Activated naive CD4-positive, alpha-beta T cell treated with anti-CD3 and anti-CD28 coated beads, Interleukin-2, amount 50 U/mL, for 24 hours (primary cell): ENCODE measurements around the gene TAF11L4.
"Not testable (repeated sequence)": the region's sequence is repeated elsewhere in the genome, so short reads cannot be mapped to it uniquely, and the experiment has no call there.

Experiments
- H3K27ac Mint-ChIP-seq: one replicate; pipeline ENCODE4 v1.8.0; 2021; ENCODE audit warnings: mild to moderate bottlenecking, mixed read lengths
- H3K27me3 Mint-ChIP-seq: one replicate; pipeline ENCODE4 v1.8.0; 2021; ENCODE audit warnings: mixed read lengths
- H3K36me3 Mint-ChIP-seq: one replicate; pipeline ENCODE4 v1.8.0; 2021; ENCODE audit warnings: mixed read lengths
- H3K4me1 Mint-ChIP-seq: one replicate; pipeline ENCODE4 v1.8.0; 2021; ENCODE audit warnings: mixed read lengths
- H3K4me3 Mint-ChIP-seq: one replicate; pipeline ENCODE4 v1.8.0; 2021; ENCODE audit warnings: mild to moderate bottlenecking, mixed read lengths
- H3K9me3 Mint-ChIP-seq: one replicate; pipeline ENCODE4 v1.8.0; 2021; ENCODE audit warnings: mixed read lengths

TAF11L4 gene

DNA sequence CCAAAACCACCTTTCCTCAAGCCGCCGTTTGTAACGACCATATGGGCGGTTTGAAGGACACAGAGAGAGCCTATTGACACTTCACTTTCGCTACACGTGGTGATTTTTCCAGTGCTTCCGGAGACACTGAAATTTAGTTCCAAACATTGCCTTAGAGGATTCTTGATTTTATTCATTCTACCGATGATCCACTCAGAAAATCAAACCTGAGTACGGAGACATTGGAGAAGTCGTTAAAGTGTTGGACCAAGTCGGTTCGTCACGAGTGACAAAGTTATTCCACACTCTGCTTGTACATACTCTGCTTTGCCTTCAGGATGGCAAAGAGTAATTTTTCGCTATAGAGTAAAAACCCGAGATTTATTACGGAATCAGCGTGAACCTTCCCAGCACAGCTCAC, 4.9 kb downstream of the TAF11L4 start:
- not testable (repeated sequence) for H3K9me3 Mint-ChIP-seq, H3K4me1 Mint-ChIP-seq, H3K27ac Mint-ChIP-seq, H3K36me3 Mint-ChIP-seq, H3K27me3 Mint-ChIP-seq, H3K4me3 Mint-ChIP-seq

DNA sequence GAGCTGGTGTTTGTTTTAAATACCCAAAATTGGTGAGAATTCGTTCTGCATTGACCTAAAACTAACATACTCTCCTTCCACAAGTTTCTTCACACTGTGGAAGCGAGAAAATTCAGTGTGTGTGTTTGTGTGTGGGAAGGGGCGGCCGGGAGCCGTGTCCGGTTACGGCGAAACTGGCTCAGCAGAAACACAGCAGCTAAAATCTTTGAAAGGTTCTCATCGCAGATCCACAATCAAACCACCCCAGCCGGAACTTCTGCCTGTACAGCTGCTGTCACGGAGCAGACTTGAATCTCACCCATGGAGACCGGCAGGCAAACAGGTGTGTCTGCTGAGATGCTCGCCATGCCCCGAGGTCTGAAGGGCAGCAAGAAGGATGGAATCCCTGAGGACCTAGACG, 6.8 kb downstream of the TAF11L4 start, which contains the start of gene TAF11L6:
Gene TAF11L6 (plus strand): TSS at position 301 of the 400 bp plus-strand sequence.
- H3K36me3 Mint-ChIP-seq, H3K4me1 Mint-ChIP-seq, H3K4me3 Mint-ChIP-seq, H3K27me3 Mint-ChIP-seq, H3K27ac Mint-ChIP-seq, H3K9me3 Mint-ChIP-seq: not testable (repeated sequence)
